GM18868 (cell line): ENCODE data around the gene PPP2R2C.

Experiments
- ATAC-seq: cut with Tn5 transposase; IDR thresholded peaks from one replicate; pipeline ENCODE4 v1.9.1; 2021; ENCODE audit warnings: mild to moderate bottlenecking, moderate library complexity; ENCODE audit not compliant: unreplicated experiment

The PPP2R2C gene

GRCh38 chr4:6367371-6367851 lies 105.0 kb downstream of the PPP2R2C start:
- no peak for ATAC-seq

- no peak for ATAC-seq
Observed at GRCh38 chr4:6366581-6366980, 105.8 kb downstream of the PPP2R2C start.

- ATAC-seq: no peak
Observed at GRCh38 chr4:6365545-6366086, 106.8 kb downstream of the PPP2R2C start.

- ATAC-seq: no peak
Observed at GRCh38 chr4:6364581-6364980, 107.8 kb downstream of the PPP2R2C start.

GRCh38 chr4:6364146-6364545 lies 108.3 kb downstream of the PPP2R2C start:
- ATAC-seq: no peak

- no peak for ATAC-seq
Observed at GRCh38 chr4:6362896-6363295, 109.5 kb downstream of the PPP2R2C start.

- ATAC-seq: no peak
Observed at GRCh38 chr4:6362243-6362885, 110.0 kb downstream of the PPP2R2C start.

- no peak for ATAC-seq
Observed at GRCh38 chr4:6361076-6361784, 111.2 kb downstream of the PPP2R2C start.

- ATAC-seq: no peak
Observed at GRCh38 chr4:6360385-6360784, 112.0 kb downstream of the PPP2R2C start.

- ATAC-seq: no peak
Observed at GRCh38 chr4:6359536-6360308, 112.7 kb downstream of the PPP2R2C start.

- ATAC-seq: no peak
Observed at GRCh38 chr4:6357476-6357875, 114.9 kb downstream of the PPP2R2C start.

GRCh38 chr4:6356076-6356560 lies 116.3 kb downstream of the PPP2R2C start:
- no peak for ATAC-seq

- ATAC-seq: no peak
Observed at GRCh38 chr4:6355052-6355451, 117.4 kb downstream of the PPP2R2C start.

GRCh38 chr4:6354626-6355025 lies 117.8 kb downstream of the PPP2R2C start:
- ATAC-seq: no peak

GRCh38 chr4:6354119-6354518 lies 118.3 kb downstream of the PPP2R2C start:
- no peak for ATAC-seq

- ATAC-seq: no peak
Observed at GRCh38 chr4:6352031-6352692, 120.3 kb downstream of the PPP2R2C start.

- ATAC-seq: no peak
Observed at GRCh38 chr4:6351246-6352000, 121.0 kb downstream of the PPP2R2C start.

- no peak for ATAC-seq
Observed at GRCh38 chr4:6350646-6351045, 121.8 kb downstream of the PPP2R2C start.

- ATAC-seq: no peak
Observed at GRCh38 chr4:6349896-6350603, 122.4 kb downstream of the PPP2R2C start.
